HepG2 (cell line): ENCODE data around the gene CRYBB2. TPM values are rescaled to one million over a fixed set of nuclear protein-coding genes. Genes with fewer than 3 reads are reported as not detected.

Experiments
- ATAC-seq: fragments of 200-7000 bp; cut with Tn5 transposase; 3 replicates; pipeline ENCODE4 v1.9.1; 2020; ENCODE audit warnings: mild to moderate bottlenecking, moderate library complexity
- BruUV-seq: library from RNA; stranded (reverse); fragments of 400-500 nt; replicated peaks from 2 replicates; lab custom pipeline; 2021; lab: Mats Ljungman, UMichigan
- CTCF ChIA-PET: fragments of 300-600 bp; formaldehyde crosslinking; extraction: SDS; loops from one replicate; lab custom pipeline; 2021; ENCODE audit warnings: low total read pairs, inconsistent platforms, low intra/inter-chr PET ratio; lab: Yijun Ruan, JAX
- POLR2A ChIA-PET: fragments of 350-600 bp; sonication (Branson Sonifier 250); formaldehyde crosslinking; loops from one replicate; lab custom pipeline; 2020; ENCODE audit warnings: antibody characterized with exemption, inconsistent platforms; lab: Yijun Ruan, JAX
- DNase-seq: peaks from one replicate; pipeline ENCODE4 v3.0.0-alpha.2; 2015; ENCODE audit warnings: low spot score
- FAIRE-seq: peaks from 3 replicates; lab custom pipeline; 2011; peaks lifted over from hg19 to GRCh38; lab: Jason Lieb, UNC
- H2AFZ ChIP-seq: one replicate; pipeline ENCODE4 v1.6.1; 2011; ENCODE audit warnings: low read length, inconsistent platforms
- H3K27ac ChIP-seq: fragments of 300-600 bp; 3 replicates; pipeline ENCODE4 v1.8.0; 2011; ENCODE audit warnings: mixed run types, mild to moderate bottlenecking, mixed read lengths, low read length, inconsistent platforms; ENCODE audit not compliant: insufficient read depth; ENCODE audit errors: extremely low read length
- H3K27me3 ChIP-seq, 2 experiments: fragments of 200-600 bp in 1 of 2; 2 replicates in 1 of 2; 3 replicates in 1 of 2; pipeline versions ENCODE4 v1.6.0 to v1.8.0; 2011; ENCODE audit warnings: low read length in 2 of 2, mild to moderate bottlenecking in 2 of 2, moderate library complexity in 2 of 2, inconsistent platforms in 1 of 2; ENCODE audit not compliant: insufficient read depth in 2 of 2, control insufficient read depth in 1 of 2
- H3K36me3 ChIP-seq, 2 experiments: fragments of 200-600 bp in 1 of 2; replicated peaks in 1 of 2; 2 replicates in 1 of 2; 3 replicates in 1 of 2; pipeline versions ENCODE4 v1.5.1 to v1.8.0; 2011; ENCODE audit warnings: low read length in 2 of 2, inconsistent platforms in 1 of 2; ENCODE audit not compliant: insufficient read depth in 2 of 2, control insufficient read depth in 1 of 2
- H3K4me1 ChIP-seq: 2 replicates; pipeline ENCODE4 v1.5.1; 2012; ENCODE audit warnings: low read length, inconsistent platforms; ENCODE audit not compliant: insufficient read depth
- H3K4me2 ChIP-seq: 2 replicates; pipeline ENCODE4 v1.6.0; 2011; ENCODE audit warnings: low read depth, low read length, inconsistent platforms
- H3K4me3 ChIP-seq, 3 experiments: fragments of 200-600 bp in 1 of 3; sonication (generic), shearing (Covaris generic) in 1 of 3; replicated peaks in 1 of 3; 2 replicates each; pipeline ENCODE4 v1.5.1; 2011 to 2016; ENCODE audit warnings: low read length in 3 of 3, inconsistent platforms in 2 of 3, low read depth in 2 of 3, mild to moderate bottlenecking in 2 of 3, control low read depth in 1 of 3, mixed read lengths in 1 of 3; ENCODE audit not compliant: insufficient read depth in 1 of 3
- H3K79me2 ChIP-seq: one replicate; pipeline ENCODE4 v1.6.1; 2011; ENCODE audit warnings: low read length, inconsistent platforms; ENCODE audit not compliant: insufficient read depth
- H3K9ac ChIP-seq: 2 replicates; pipeline ENCODE4 v1.6.0; 2011; ENCODE audit warnings: mild to moderate bottlenecking, low read depth, low read length, inconsistent platforms; ENCODE audit not compliant: insufficient read depth
- H3K9me3 ChIP-seq: 2 replicates; pipeline ENCODE4 v1.5.1; 2012; ENCODE audit warnings: mild to moderate bottlenecking, low read length
- H4K20me1 ChIP-seq: 2 replicates; pipeline ENCODE4 v1.6.0; 2011; ENCODE audit warnings: inconsistent platforms, mild to moderate bottlenecking, low read length, moderate library complexity; ENCODE audit not compliant: insufficient read depth
- CEBPB ChIP-seq: IDR thresholded peaks from 2 replicates; pipeline ENCODE4 v1.6.1; 2011; ENCODE audit warnings: low read depth, low read length, improper control_type of control experiment, borderline replicate concordance
- KMT2A ChIP-seq: sonication (generic); formaldehyde crosslinking; IDR thresholded peaks from 2 replicates; pipeline ENCODE4 v1.4.0; 2020; ENCODE audit warnings: missing genetic modification reagents
- LCORL ChIP-seq, 2 experiments: fragments of 450-650 bp in 1 of 2; sonication (generic) in 1 of 2; formaldehyde crosslinking in 1 of 2; IDR thresholded peaks; 2 replicates each; pipeline versions ENCODE4 v1.5.0 to v1.6.1; 2017 to 2020; ENCODE audit warnings: antibody characterized with exemption in 1 of 2, missing genetic modification reagents in 1 of 2
- MBNL3 ChIP-seq: fragments of 250-450 bp; sonication (Bioruptor Pico); conservative IDR thresholded peaks from 2 replicates; pipeline ENCODE4 v1.8.0; 2022; ENCODE audit warnings: mild to moderate bottlenecking, inconsistent platforms
- SNAPC5 ChIP-seq: sonication (generic); formaldehyde crosslinking; IDR thresholded peaks from 2 replicates; pipeline ENCODE4 v1.8.1; 2023; ENCODE audit warnings: mild to moderate bottlenecking, missing genetic modification reagents, borderline replicate concordance
- ZMYM3 ChIP-seq: sonication (generic); formaldehyde crosslinking; IDR thresholded peaks from 2 replicates; pipeline ENCODE4 v1.5.1; 2020; ENCODE audit warnings: mild to moderate bottlenecking, missing genetic modification reagents
- ZNF256 ChIP-seq: sonication (generic); formaldehyde crosslinking; conservative IDR thresholded peaks from 2 replicates; pipeline ENCODE4 v1.4.0; 2020; ENCODE audit warnings: missing genetic modification reagents
- ZNF263 ChIP-seq: sonication (generic); formaldehyde crosslinking; IDR thresholded peaks from 2 replicates; pipeline ENCODE4 v1.4.0; 2020; ENCODE audit warnings: missing genetic modification reagents
- ZNF44 ChIP-seq: sonication (generic); formaldehyde crosslinking; IDR thresholded peaks from 2 replicates; pipeline ENCODE4 v1.5.1; 2020; ENCODE audit warnings: mild to moderate bottlenecking, missing genetic modification reagents
- ZNF629 ChIP-seq: sonication (generic); formaldehyde crosslinking; conservative IDR thresholded peaks from 2 replicates; pipeline ENCODE4 v1.5.0; 2020; ENCODE audit warnings: missing genetic modification reagents
- ZNF777 ChIP-seq: sonication (generic); formaldehyde crosslinking; IDR thresholded peaks from 2 replicates; pipeline ENCODE4 v1.4.0; 2020; ENCODE audit warnings: missing genetic modification reagents
- ZNF790 ChIP-seq: sonication (generic); formaldehyde crosslinking; IDR thresholded peaks from 2 replicates; pipeline ENCODE4 v1.8.0; 2022; ENCODE audit warnings: missing genetic modification reagents, mild to moderate bottlenecking, borderline replicate concordance
- WGBS: methylation state at CpG from one replicate; pipeline ENCODE4 v1.1.6; 2017; ENCODE audit warnings: low lambda C conversion rate; 5-methylcytosine and 5-hydroxymethylcytosine counted together
- in situ Hi-C: cut with HindIII; loops from 2 replicates; pipeline ENCODE4 v1.10.0; 2017; ENCODE audit warnings: low pct_unique_long_range_greater_than_20kb; ENCODE audit not compliant: extremely low pct_ligation_motif_present
- intact Hi-C: fragments of 100-400 bp; cut with micrococcal nuclease; formaldehyde crosslinking; loops from one replicate; pipeline ENCODE4 v1.10.0; 2022; ENCODE audit not compliant: unreplicated experiment
- polyA plus RNA-seq, 8 experiments: library from polyadenylated mRNA; depleted of rRNA in 3 of 8; stranded (reverse) in 7 of 8; unstranded in 1 of 8; fragments of >200 nt; fragmentation: Illumina TruSeq in 4 of 8; extraction: Trizol in 4 of 8; gene quantifications; 2 replicates each; pipeline versions ENCODE4 v1.2.1 to v1.2.3, GENCODE V29; 2011 to 2016; ENCODE audit warnings: low read depth in 4 of 8, missing spikeins in 1 of 8, mixed read lengths in 1 of 8; ENCODE audit not compliant: insufficient read depth in 1 of 8
- total RNA-seq, 5 experiments: library from RNA; depleted of rRNA; stranded (reverse); fragments of >200 nt; fragmentation: Illumina TruSeq; extraction: Trizol; gene quantifications; 2 replicates each; pipeline ENCODE4 v1.2.3, GENCODE V29; 2016; ENCODE audit warnings: low read depth in 1 of 5

Gene CRYBB2
- total and polyA plus RNA-seq, 2 of the 13 experiments (the other 11 are each of a cell fraction or from before 2014, with no cell fraction given): 0.11 to 0.18 TPM

- H3K27me3 ChIP-seq: no peaks in the 10 kb centered on the region
- TF ChIP-seq ZNF256 (CRISPR knock-in tag) (0 out of 2 replicates have a peak, but pooled peaks have one; percentile 25), ZNF790 (CRISPR knock-in tag) (no peak), CEBPB (peak; percentile 58; the same call in 1 of the 2 replicates), ZNF263 (CRISPR knock-in tag) (peak; percentile 52; the same call in 1 of the 2 replicates), KMT2A (CRISPR knock-in tag) (no peak), MBNL3 (no peak), ZMYM3 (CRISPR knock-in tag) (peak; percentile 57; the same call in 1 of the 2 replicates), ZNF777 (CRISPR knock-in tag) (no peak), ZNF44 (no peak), ZNF629 (CRISPR knock-in tag) (peak; percentile 93), SNAPC5 (CRISPR knock-in tag) (no peak), LCORL (IDR thresholded peaks at IDR 0.05) (no peak; the same call in 1 of the 2 replicates), LCORL (CRISPR knock-in tag; IDR thresholded peaks at IDR 0.05) (no peak)
- H2AFZ ChIP-seq: no peak overlapping the region
- peaks cover 45% of the 10 kb centered on the region for H3K4me1 ChIP-seq
- in situ Hi-C loops (loop anchor here (25.0 kb wide), 1 partner anchor 245 kb away; the partner anchor contains the start of gene LHFPL7), intact Hi-C loops (no loop called here)
- H3K9ac ChIP-seq: no peak overlapping the region
- ATAC-seq: no peak
- POLR2A ChIA-PET: no interaction called here
- 93% methylated on average over 9 of the region's 10 CpGs for WGBS
- peak overlapping the region; percentile 47 for H3K27ac ChIP-seq
- peaks cover 11 to 31% of the 10 kb centered on the region in 2 experiments for H3K36me3 ChIP-seq
- H3K9me3 ChIP-seq: no peaks in the 10 kb centered on the region
- CTCF ChIA-PET: no interaction called here
- H4K20me1 ChIP-seq: no peaks in the 10 kb centered on the region
- FAIRE-seq: no peak
- H3K4me3 ChIP-seq: no peak overlapping the region
- DNase-seq: no peak
- no peak overlapping the region for H3K4me2 ChIP-seq
- no TSS peak for BruUV-seq
- no peaks in the 10 kb centered on the region for H3K79me2 ChIP-seq
Observed at GRCh38 chr22:25182131-25183110, 37.0 kb upstream of the CRYBB2 start.
